Uterus (tissue), 2 donors: ENCODE results near the gene CRIP2.

Source experiments
- CTCF ChIP-seq, 4 experiments: fragments of 200-600 bp in 2 of 4; fragments of 450-650 bp in 2 of 4; sonication (generic) in 2 of 4; IDR thresholded peaks; one replicate each; pipeline ENCODE4 v1.5.1; 2016 to 2019; ENCODE audit warnings: antibody characterized with exemption in 4 of 4, mild to moderate bottlenecking in 2 of 4, moderate library complexity in 1 of 4
- POLR2A ChIP-seq, 2 donors: fragments of 450-650 bp; IDR thresholded peaks; one replicate each; pipeline ENCODE4 v1.6.1; 2016; ENCODE audit warnings: antibody characterized with exemption in 2 of 2, mild to moderate bottlenecking in 1 of 2, moderate library complexity in 1 of 2

GRCh38 chr14:105473033-105473676, 1.5 kb upstream of the CRIP2 start:
- TF ChIP-seq CTCF (IDR thresholded peaks at IDR 0.05) (no peak), POLR2A (IDR thresholded peaks at IDR 0.05) (no peak)
